ENCODE measurements around the gene RIGI.
"Not testable (repeated sequence)": the region's sequence is repeated elsewhere in the genome, so short reads cannot be mapped to it uniquely, and the experiment has no call there.

RIGI gene

GRCh38 chr9:32533336-32533735 is 7.3 kb upstream of the RIGI start:
- no peak for DNase-seq

DNA sequence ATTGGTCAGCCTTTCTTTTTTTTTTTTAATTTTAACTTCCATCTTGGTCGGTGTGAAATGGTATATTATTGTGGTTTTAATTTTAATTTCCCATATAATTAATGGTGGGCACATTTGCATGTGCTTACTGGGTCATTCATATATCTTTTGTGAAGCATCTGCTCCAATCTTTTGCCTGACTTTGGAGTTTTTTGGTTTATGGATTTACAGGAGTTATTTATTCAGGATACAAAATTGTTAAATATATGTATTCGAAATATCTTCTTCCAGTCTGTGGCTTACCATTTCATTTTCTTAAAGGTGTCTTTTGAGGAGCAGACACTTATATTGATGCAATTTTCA is 682 bp upstream of the RIGI start:
- DNase-seq, result no peak

DNA sequence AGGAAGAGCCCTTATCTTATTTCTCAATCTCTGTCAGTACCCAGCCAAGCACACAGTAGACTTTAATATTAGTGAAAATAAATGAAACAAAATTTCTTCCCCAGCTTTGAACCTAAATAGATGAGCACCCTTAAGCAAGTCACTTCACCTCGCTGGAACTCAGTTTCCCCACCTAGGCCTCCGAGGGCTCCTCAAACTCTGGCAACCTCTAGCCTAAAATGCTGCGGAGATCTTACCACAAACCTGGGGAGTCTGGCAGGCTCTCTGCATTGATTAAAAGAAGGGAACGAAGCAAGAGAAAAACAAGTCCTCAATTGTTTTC is 326 bp downstream of the RIGI start:
- DNase-seq, result peak in 1 of 56 donors; percentile 42

DNA sequence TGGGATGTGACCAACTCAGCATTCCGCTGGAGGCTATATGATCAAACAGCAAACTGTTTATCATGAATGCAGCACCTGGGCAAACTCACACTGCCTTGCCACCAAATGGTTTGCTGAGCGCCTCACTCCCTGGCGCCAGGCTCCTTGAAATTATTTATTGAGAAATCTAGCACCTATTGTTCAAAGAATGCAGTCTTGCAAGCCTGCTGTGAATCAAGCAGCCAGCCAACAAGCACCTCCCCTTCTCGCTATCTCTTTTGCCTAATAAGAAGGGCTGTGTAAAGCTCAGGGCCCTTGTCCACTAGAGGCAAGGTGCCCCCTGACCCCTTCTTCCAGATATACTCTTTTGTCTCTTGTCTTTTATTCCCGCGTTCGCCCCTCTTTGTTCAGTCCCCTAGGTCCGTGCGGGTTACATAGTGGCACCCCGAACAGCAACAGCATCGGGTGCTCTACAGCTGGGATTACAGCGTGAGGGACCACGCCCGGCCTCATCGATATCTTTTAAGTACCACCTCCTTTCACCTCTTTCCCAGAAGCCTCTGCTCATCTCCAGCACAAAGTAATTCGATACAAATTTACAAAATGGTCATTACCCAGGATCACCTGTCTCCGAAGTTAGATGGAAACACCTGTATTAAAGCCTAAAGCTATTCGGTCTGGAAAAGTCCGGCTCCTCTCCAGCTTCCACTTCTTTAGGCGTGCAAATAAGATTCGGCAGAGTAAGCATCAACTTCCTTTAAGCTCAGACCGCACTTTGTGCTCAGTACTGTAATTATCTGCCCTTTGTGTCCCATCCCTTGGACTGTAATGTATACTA is 896 bp downstream of the RIGI start:
- DNase-seq, result peak in 6 of 56 donors; percentile 1 to 39 (median 6)

GRCh38 chr9:32524558-32524891 is 1.5 kb downstream of the RIGI start:
- not testable (repeated sequence) for DNase-seq

DNA sequence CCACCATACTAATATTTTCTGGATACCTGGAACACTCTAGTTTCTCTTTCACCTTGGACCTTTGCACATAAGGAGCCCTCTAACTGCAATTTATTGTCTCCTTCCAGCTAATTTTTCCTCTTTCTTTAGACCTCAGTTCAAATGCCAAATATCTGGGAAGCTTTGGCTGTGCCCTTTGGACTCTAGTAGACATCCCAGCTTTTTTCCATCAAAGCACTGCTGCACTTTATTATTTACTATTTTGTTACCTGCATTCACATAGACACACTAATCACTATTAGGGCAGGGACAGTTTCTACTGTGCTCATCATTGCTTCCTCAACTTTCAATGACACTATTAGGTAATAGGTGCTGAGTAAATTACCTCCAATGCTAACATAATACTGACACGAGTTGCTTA is 2.1 kb downstream of the RIGI start:
- no peak for DNase-seq

DNA sequence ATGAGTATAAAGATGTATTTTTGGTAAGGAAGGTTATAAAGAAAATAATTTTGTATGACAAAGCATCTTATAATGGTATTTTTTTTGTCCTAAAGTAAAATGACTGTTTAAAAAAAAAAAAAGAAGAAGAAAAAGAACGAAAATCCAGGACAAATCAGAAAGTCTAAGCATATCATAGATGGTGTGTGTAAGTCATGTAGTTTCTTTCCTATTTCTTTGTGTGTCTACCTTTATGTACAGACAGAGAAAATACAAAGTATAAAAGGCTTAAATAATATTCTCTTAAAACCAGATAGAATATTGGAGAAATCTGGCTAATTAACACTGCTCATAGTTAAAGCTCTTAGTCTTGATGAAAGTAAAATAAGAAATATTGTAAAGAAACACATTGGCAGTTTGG is 7.7 kb downstream of the RIGI start:
- no peak for DNase-seq

DNA sequence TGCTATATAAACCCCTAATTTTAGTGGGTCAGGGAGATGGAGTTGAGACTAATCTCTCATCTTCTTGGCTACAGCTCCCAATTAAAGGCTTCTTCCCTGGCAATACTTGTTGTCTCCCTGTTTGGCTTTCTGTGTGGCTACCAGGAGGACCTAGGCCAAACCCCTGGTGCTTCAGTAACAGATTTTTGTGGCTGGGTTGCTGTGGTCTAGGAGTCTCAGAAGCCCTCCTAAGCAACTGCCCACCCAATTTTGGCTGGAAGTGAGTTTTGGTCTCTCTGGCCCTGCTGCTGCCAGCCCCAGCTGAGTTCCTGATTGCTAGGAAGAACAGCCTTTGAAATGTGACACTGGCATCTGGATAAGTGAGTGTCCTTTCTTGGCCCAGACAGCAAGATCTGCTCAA is 9.8 kb downstream of the RIGI start:
- no peak for DNase-seq

DNA sequence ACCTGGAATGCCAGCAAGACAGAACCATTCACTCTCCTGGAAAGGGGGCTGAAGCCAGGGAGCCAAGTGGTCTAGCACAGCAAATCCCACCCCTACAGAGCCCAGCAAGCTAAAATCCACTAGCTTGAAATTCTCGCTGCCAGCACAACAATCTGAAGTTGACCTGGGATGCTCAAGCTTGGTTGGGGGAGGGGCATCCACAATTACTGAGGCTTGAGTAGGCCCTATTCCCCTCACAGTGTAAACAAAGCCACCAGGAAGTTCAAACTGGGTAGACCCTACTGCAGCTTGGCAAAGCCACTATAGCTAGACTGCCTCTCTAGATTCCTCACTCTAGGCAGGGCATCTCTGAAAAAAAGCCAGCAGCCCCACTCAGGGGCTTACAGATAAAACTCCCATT is 17.3 kb downstream of the RIGI start:
- DNase-seq, result no peak

DNA sequence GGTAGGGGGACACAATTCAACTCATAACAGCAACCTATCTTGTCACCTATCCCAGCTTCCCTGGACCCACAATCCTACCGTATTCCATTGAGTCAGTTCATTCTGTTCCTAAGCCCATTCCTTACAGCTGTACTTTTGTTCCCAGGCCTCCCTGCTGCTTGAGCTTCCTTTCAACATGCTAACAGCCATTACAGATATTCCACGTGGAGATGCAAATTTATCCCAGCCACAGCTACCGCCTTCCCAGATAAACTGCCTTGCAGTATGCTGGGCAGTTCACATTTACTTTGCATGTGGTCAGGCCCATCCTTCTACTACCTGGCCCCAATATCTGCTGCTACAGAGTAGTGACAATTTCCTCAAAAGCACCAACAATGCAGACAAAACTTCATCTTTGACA is 23.0 kb downstream of the RIGI start:
- DNase-seq, result no peak

DNA sequence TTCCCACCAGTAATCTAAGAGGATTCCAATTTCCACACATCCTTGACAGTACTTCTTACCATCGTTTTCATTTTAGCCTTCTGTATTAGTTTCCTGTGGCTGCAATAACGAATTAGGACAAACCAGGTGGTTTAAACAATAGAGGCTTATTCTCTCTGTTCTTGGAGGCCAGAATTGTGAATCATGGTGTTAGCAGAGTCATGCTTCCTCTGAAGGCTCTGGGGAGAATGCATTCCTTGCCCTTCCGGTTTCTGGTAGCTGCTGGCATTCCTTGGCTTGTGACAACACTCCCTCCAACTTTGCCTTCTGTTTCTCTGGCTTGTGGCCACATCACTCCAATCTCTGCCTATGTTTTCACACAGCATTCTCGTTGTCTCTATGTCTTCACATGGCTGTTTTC is 23.5 kb downstream of the RIGI start:
- DNase-seq, result no peak

- DNase-seq, result no peak
Observed at GRCh38 chr9:32501868-32502267, 24.1 kb downstream of the RIGI start.

GRCh38 chr9:32500768-32501167 is 25.2 kb downstream of the RIGI start:
- no peak for DNase-seq

DNA sequence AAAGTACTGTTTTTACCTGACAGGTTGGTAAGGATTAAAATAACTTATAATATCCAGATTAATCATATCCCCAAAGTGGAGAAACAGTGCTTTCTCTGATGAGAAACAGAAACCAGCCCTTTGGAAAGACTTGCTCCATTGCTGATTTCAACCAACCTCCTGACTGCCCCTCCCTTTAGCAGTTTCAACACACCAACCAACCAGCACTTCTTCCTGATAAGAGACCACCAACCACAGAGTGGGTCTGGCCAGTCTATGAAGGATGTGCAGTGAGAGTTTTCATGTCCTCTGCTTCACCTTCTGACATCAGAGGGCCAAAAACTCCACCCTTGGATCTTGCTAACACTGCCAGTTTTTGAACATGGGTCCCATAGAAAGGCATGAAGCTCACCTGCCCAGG is 28.1 kb downstream of the RIGI start:
- no peak for DNase-seq

- DNase-seq, result no peak
Observed at GRCh38 chr9:32490601-32491000, 35.4 kb downstream of the RIGI start.

DNA sequence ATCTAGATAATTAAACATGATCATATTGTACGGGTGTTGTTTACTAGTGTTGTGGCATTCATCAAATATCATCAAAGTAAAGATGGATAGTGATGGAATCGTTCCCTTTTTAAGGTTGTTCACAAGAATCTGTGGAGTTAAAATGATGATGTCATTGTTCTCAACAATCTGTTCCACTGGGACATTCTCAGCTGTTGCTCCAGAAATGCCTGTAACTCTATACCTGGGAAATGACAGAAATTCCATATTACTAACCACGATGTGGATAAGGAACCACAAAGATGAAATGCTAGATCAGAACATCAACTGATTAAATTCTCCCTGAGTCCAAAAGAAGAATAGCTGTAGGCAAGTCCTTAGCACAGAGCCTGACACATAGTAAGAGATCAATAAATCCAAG is 38.0 kb downstream of the RIGI start:
- DNase-seq, result no peak

- no peak for DNase-seq
Observed at GRCh38 chr9:32486839-32487562, 39.0 kb downstream of the RIGI start.

DNA sequence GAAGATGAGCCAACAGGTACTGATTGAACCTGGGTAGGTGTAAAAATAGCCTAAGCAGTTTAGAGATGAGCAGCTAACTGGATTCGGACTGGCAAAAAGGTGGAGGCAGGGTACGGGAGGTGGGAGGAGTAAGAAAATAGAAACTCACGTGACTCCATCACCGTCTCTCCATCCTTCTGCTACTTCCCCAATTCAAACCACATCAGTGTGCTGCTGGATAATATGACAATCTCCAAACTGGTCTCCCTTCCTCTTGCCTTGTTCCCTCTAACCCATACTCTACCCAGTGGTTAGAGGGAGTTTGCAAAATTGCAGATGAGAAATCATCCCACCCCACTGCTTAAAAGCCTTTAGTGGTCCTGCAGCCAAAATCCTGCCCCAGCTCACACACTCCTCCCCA is 42.7 kb downstream of the RIGI start:
- DNase-seq, result no peak
